ENCODE measurements around the gene OR2T35.
"Not testable (repeated sequence)": the region's sequence is repeated elsewhere in the genome, so short reads cannot be mapped to it uniquely, and the experiment has no call there.

The OR2T35 gene

DNA sequence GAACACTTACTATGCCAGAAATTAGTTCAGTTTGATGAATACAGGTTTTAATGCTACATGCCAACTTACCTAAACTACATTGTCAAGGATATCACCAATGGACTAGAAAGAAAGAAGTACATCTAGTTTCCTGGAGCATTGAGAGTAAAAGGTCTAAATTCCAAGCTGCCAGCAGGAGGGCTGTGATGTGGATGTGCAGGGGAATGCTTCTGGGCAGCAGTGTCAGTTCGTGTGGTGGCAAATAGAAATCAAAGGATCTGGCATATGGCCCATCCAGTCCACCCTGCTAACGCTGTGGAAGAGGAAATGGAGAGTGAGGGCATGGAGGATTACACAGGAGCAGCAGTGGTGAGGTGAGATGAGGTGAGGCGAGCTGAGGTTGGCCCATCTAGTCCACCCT is at the start of gene OR2T35:
Gene OR2T35, minus strand, starts transcription at position 101 of the 400 bp plus-strand sequence. CDS start 6,020 bp downstream, outside the sequence.
- DNase-seq (ENCODE audit: low read depth): not testable (repeated sequence)

DNA sequence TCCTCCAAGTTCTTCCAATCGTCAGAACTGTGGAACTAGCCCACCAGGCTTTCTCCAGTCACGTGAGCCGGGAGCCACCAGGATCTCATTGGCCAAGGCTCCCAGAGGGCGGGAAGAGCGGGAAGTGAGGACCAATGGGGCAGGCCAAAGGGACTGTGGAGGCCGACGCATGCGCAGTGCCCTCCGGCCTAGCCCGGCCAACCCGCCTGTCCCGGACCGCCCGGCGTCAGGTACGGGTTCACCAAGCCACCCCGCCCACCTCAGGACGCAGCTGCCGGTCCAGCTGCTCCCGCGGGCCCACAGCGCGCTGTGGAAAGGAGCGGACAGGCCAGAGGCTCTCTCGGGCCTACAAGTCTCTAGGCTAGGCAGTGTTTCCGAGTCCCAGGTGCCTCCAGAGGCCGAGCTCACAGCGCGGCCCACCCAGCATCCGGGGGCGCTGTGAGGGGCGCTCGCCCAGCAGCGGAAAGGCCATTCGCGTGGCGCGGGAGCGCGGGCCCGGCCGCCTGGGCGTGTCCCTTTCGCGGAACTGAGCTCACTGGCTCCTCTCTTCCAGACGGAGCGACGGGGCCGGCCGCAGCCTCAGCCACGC is 46.6 kb upstream of the OR2T35 start:
- no peak for DNase-seq (ENCODE audit: low read depth)

DNA sequence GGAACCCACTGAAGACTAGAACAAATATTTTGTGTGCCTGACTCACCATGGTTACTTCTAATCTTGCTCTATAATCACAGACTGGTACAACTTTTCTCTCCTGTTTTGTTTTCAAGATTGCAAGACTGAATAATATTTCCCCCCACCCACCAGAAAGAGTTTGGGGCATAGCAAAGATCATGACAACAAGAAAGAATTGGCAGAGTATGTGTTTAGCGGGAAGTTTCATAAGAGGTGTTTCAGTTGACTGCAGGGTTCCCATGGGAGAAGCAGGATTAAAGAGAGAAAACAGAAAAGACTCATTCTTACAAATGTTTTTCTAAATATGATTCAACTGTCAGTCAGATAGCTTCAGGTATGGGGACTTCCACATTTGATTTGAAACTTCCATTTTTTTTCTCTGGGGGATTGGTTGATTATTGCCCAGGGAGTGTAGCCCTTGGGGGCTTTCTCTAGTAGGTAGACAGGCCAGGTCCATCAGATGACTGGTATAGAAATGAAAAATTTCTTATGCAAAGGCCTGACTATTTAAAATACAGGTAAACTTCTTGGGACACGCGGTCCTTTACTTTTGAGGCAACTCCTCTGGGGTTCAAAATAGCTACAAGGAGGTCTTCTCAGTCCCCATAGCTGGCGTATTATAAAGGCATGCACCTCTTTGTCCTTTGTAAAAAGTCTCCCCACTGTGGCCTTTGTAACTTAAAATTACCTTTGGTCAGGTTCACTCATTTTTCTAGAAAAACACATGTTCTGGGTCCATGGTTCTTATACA is 43.6 kb upstream of the OR2T35 start:
- no peak for DNase-seq (ENCODE audit: low read depth)

DNA sequence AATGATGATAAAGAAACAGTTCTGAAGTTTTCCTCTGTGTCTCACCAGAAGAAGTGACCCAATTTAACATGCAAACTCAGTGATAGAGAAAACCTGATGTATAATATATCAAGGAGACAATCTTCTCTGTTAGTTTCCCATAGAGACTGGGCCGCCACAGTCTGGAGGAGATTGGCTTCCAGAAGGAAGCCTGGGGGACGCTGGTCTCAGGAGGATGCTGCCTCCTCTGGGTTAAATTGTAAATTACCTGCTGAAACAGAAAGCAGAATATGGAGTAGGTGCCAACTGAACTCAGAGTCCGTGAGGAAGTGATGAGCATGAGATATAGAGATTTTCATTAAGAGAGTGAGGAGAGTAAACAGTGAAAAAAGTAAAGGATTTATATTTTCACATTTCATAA is 41.7 kb upstream of the OR2T35 start:
- DNase-seq (ENCODE audit: low read depth): no peak

- DNase-seq (ENCODE audit: low read depth): no peak
Measured at GRCh38 chr1:248681651-248682050, 36.6 kb upstream of the OR2T35 start.

DNA sequence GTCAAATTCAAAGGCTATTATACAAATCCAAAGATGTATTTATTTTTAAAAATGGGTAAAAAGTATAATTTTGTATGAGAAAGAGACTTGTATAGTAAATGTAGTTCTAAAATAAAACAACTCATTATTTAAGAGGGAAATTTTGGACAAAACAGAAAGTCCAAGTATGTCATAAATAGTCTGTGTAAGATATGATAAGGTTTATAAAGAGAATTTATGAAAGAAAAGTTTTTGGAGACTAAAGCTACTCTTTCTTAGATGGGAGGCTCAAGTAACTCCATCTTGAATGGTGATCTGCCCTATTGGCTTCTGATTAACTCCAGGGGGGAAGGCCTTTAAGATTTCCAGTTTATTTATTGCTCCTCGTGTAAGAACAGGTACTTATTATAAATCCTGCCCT is 24.9 kb upstream of the OR2T35 start:
- no peak for DNase-seq (ENCODE audit: low read depth)

GRCh38 chr1:248663453-248664328 is 18.6 kb upstream of the OR2T35 start:
- not testable (repeated sequence) for DNase-seq (ENCODE audit: low read depth)

DNA sequence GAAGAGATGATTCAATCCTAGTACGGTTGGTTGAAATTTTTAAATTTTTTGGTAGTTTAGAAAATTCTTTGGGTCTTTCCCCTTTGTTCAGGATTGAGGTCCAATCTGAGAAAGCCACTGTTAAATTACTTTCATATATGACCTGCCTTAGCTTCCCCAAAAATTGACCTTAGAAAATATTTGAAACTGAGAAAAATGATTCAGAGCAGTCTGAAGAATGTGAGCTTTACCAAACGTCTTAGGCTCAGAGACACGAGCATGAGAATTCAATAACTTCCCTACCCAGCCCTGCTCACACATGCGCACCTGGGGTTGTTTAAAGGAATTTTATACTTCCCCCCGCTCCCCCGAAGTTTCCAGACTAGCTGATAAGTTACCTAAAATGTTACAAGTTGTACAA is 11.7 kb upstream of the OR2T35 start:
- not testable (repeated sequence) for DNase-seq (ENCODE audit: low read depth)

- DNase-seq (ENCODE audit: low read depth): not testable (repeated sequence)
Measured at GRCh38 chr1:248655354-248655753, 10.3 kb upstream of the OR2T35 start, which contains the start of gene OR2T27. OR2T27 (minus strand) TSS chr1:248655528; CDS start chr1:248650884, 4,644 bp downstream.

- not testable (repeated sequence) for DNase-seq (ENCODE audit: low read depth)
Measured at GRCh38 chr1:248648770-248649536, 3.9 kb upstream of the OR2T35 start.

- not testable (repeated sequence) for DNase-seq (ENCODE audit: low read depth)
Measured at GRCh38 chr1:248642971-248643651, 2.0 kb downstream of the OR2T35 start.

GRCh38 chr1:248641583-248641982 is 3.5 kb downstream of the OR2T35 start:
- DNase-seq (ENCODE audit: low read depth): not testable (repeated sequence)

GRCh38 chr1:248640906-248641305 is 4.2 kb downstream of the OR2T35 start:
- not testable (repeated sequence) for DNase-seq (ENCODE audit: low read depth)

GRCh38 chr1:248639652-248640051 is 5.4 kb downstream of the OR2T35 start:
- DNase-seq (ENCODE audit: low read depth): not testable (repeated sequence)

DNA sequence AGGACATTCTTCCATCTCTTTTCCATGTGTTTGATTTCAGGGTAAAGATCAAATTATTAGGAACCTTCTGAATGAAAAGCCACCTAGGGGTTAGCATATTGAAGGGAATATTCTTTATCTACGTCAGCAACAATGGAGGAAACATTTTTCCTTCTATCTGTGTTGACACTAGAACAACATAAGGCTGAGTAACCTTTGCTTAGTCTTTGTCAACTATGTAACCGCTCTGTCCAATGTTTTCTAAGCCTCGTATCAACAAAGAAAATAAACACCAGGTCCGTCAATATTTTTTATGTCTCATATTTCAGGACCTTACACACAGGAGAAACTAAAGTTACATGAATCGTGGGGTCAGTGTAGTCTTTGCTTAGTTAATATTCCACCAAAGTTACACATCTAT is 8.5 kb downstream of the OR2T35 start:
- DNase-seq (ENCODE audit: low read depth): not testable (repeated sequence)

GRCh38 chr1:248634991-248635390 is 10.1 kb downstream of the OR2T35 start, which contains the start of gene OR2T11:
OR2T11 (minus strand) TSS chr1:248635091; CDS start chr1:248627128, 7,963 bp downstream.
- not testable (repeated sequence) for DNase-seq (ENCODE audit: low read depth)

DNA sequence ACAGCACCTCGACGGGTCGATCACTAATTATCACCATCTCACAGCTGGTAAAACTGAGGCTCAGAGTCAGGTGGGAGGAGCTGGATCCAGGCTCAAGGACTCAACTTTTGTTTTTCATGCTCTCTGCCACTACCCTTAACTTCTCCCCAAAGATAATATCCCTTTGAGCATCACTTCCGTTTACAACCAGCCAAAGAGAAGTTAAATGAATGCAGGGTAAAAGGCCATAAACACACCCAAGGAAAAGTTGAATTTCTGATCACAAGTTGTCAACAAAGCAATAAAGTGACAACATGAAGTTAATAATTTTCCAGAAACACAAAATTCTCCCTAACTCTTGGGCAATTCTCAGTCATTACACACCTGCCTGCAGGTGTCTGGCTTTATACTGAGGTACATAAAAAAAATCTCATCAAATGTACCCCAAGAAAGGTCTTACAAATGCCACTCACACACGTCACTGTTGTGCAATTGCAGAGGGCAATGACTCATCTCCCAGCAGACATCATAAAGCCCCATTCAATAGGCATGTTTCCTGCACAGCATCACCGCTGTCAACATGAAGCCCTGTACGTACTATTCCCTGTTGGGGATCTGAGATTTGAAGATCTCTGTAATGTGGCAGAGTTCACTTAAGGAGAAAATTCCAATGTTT is 13.6 kb downstream of the OR2T35 start:
- DNase-seq (ENCODE audit: low read depth): no peak

DNA sequence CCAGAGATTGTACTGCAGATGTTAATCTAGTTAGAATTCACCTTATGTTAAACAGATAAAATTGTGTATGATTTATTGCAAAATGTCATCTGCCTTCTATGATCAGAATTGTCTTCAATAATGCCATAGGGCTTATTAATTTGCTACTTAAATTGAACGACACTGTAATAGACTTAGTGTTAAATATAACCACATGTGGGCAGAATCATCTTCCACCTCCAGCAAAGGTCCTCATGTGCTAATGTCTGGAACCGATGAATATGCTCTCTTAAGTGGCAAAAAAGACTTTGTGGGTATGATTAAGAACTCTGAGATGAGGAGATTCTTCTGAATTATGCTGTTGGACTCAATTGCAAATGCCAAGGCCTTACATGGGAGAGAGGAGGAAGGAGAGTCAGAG is 14.5 kb downstream of the OR2T35 start:
- DNase-seq (ENCODE audit: low read depth): no peak

DNA sequence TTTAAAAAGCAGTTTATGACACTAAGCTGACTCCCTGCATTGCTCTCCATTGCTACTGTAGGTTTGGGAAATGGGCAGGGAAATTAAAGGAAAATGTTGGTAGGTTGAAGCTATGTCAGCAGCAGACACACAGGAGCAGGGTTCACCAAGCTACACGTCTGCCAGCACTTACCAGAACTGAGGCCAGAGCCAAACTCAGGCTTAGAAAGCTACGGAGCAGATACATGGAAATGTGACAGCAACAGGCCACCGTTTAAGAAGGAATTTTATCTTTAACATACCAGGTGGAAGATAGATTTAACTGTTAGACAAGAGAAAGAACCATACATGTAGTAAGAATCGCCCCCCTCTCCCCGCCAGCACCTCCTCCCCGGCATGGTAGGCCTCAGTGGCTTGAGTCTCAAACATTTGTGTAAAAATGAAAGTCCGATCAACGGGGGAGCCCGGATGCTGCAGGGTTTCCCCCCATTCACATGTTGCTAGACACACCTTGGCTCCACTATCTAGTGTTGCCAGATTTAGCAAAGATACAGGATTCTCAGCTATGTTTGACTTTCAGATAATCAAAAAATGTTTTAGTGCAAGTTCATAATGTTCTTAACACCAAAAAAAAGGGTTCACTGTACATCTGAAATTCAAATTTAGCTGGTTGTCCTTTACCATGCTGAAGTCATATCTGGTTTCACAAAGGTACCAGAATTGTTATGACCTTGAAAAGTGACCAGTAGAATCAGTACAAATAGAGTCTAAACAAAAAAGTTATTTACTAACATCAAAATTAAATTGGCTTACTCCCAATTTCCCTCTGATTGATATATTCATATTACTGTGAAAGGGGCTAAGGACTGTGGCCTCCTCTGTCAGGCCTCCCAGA is 16.9 kb downstream of the OR2T35 start:
- no peak for DNase-seq (ENCODE audit: low read depth)
